Measurements from ENCODE around the gene APLF.
"Not testable (repeated sequence)": the region's sequence is repeated elsewhere in the genome, so short reads cannot be mapped to it uniquely, and the experiment has no call there.

Gene APLF

GRCh38 chr2:68568116-68568515 lies 100.7 kb downstream of the APLF start:
- TF ChIP-seq CTCF (IDR thresholded peaks at IDR 0.05; ENCODE audit: low read depth, low read length): no peak
- H3K4me3 ChIP-seq (ENCODE audit: low read depth, low read length): no peak overlapping the region

- H3K4me3 ChIP-seq (ENCODE audit: low read depth, low read length): no peak overlapping the region
- no peak for TF ChIP-seq CTCF (IDR thresholded peaks at IDR 0.05; ENCODE audit: low read depth, low read length)
These were observed 102.2 kb downstream of the APLF start for GRCh38 chr2:68569604-68570003.

- H3K4me3 ChIP-seq (ENCODE audit: low read depth, low read length): not testable (repeated sequence)
These were observed 103.0 kb downstream of the APLF start for GRCh38 chr2:68570434-68570833.

GRCh38 chr2:68574202-68574791 lies 106.9 kb downstream of the APLF start:
- no peak overlapping the region for H3K4me3 ChIP-seq (ENCODE audit: low read depth, low read length)
- no peak for TF ChIP-seq CTCF (IDR thresholded peaks at IDR 0.05; ENCODE audit: low read depth, low read length)

- TF ChIP-seq CTCF (IDR thresholded peaks at IDR 0.05; ENCODE audit: low read depth, low read length): no peak
These were observed 109.8 kb downstream of the APLF start for GRCh38 chr2:68577183-68577582.

GRCh38 chr2:68579689-68580088 lies 112.3 kb downstream of the APLF start:
- no peak for TF ChIP-seq CTCF (IDR thresholded peaks at IDR 0.05; ENCODE audit: low read depth, low read length)
- H3K4me3 ChIP-seq (ENCODE audit: low read depth, low read length): no peak overlapping the region

More at GRCh38 chr2:68577183-68577582, 109.8 kb downstream of the APLF start:
- no peak overlapping the region for H3K4me3 ChIP-seq (ENCODE audit: low read depth, low read length)

- TF ChIP-seq CTCF (IDR thresholded peaks at IDR 0.05; ENCODE audit: low read depth, low read length): no peak
- no peak overlapping the region for H3K4me3 ChIP-seq (ENCODE audit: low read depth, low read length)
These were observed 121.2 kb downstream of the APLF start for GRCh38 chr2:68588589-68588988.

- TF ChIP-seq CTCF (IDR thresholded peaks at IDR 0.05; ENCODE audit: low read depth, low read length): no peak
These were observed 122.6 kb downstream of the APLF start for GRCh38 chr2:68589963-68590362.

More at GRCh38 chr2:68589963-68590362, 122.6 kb downstream of the APLF start:
- no peak overlapping the region for H3K4me3 ChIP-seq (ENCODE audit: low read depth, low read length)

Data from WI38 (cell line).